Esophagus squamous epithelium (tissue), 5 donors: Measurements from ENCODE around the gene VPS18. TPM values are rescaled to one million over a fixed set of nuclear protein-coding genes. Genes with fewer than 3 reads are reported as not detected.
"Not testable (repeated sequence)": the region's sequence is repeated elsewhere in the genome, so short reads cannot be mapped to it uniquely, and the experiment has no call there.

Source experiments
- DNase-seq: peaks from one replicate; lab custom pipeline; 2025; lab: John Stamatoyannopoulos, UW
- H3K27ac ChIP-seq, 4 donors: fragments of 200-600 bp; sonication (generic); one replicate each; pipeline ENCODE4 v1.5.1; 2016 to 2019; ENCODE audit warnings: mild to moderate bottlenecking in 1 of 4
- H3K27me3 ChIP-seq, 4 donors: fragments of 200-600 bp; sonication (generic); 1 replicate in 3 of 4; 2 replicates in 1 of 4; pipeline versions ENCODE4 v1.5.1 to v1.6.0; 2017 to 2021; ENCODE audit warnings: antibody characterized with exemption in 1 of 4
- H3K36me3 ChIP-seq, 3 donors: fragments of 200-600 bp; sonication (generic); one replicate each; pipeline ENCODE4 v1.5.1; 2016 to 2019
- H3K4me1 ChIP-seq, 3 donors: fragments of 200-600 bp; sonication (generic); one replicate each; pipeline ENCODE4 v1.5.1; 2017 to 2019
- H3K4me3 ChIP-seq, 4 donors: fragments of 200-600 bp; sonication (generic); 1 replicate in 3 of 4; 2 replicates in 1 of 4; pipeline ENCODE4 v1.5.1; 2016 to 2019; ENCODE audit warnings: mild to moderate bottlenecking in 2 of 4, moderate library complexity in 1 of 4
- H3K9me3 ChIP-seq, 3 donors: fragments of 200-600 bp; sonication (generic); one replicate each; pipeline ENCODE4 v1.5.1; 2016 to 2019
- CTCF ChIP-seq, 6 experiments: fragments of 450-650 bp in 4 of 6; fragments of 200-600 bp in 2 of 6; sonication (generic) in 2 of 6; IDR thresholded peaks; one replicate each; pipeline ENCODE4 v1.5.1; 2016 to 2019; ENCODE audit warnings: antibody characterized with exemption in 6 of 6, mild to moderate bottlenecking in 4 of 6, moderate library complexity in 4 of 6
- POLR2A ChIP-seq, 4 donors: fragments of 450-650 bp; IDR thresholded peaks; one replicate each; pipeline ENCODE4 v1.6.1; 2017; ENCODE audit warnings: antibody characterized with exemption in 4 of 4, mild to moderate bottlenecking in 4 of 4, moderate library complexity in 3 of 4
- WGBS, 2 donors: methylation state at CpG; one replicate each; pipeline ENCODE4 v1.1.5; 2018; 5-methylcytosine and 5-hydroxymethylcytosine counted together
- intact Hi-C: fragments of 100-400 bp; cut with DNase I; formaldehyde crosslinking; loops from one replicate; pipeline ENCODE4 v1.15.0; 2022
- total RNA-seq, 4 donors: library from RNA; depleted of rRNA; stranded (reverse); fragments of >200 nt; gene quantifications; one replicate each; pipeline ENCODE4 v1.1.0, GENCODE V29; 2016
- donor health status: DM: yes; HTN: yes; CAD: no.

The VPS18 gene
- total RNA-seq, 4 donors from 2014 or later, result 17.4 to 25.9 (median 20.7) TPM

GRCh38 chr15:40857601-40858341 lies 36.5 kb upstream of the VPS18 start:
- Histone ChIP-seq H3K4me1 (peaks cover 22 to 71% (median 24%) of the 10 kb centered on the region in 3 donors), H3K27ac (peak overlapping the region; percentile 75 to 86 (median 80)), H3K36me3 (peaks cover 0 to 47% (median 12%) of the 10 kb centered on the region in 3 donors), H3K4me3 (no peak overlapping the region), H3K9me3 (no peaks in the 10 kb centered on the region), H3K27me3 (peaks cover 0 to 10% (median 0%) of the 10 kb centered on the region in 4 donors)
- intact Hi-C loops, result loop anchor here (5.0 kb wide), 1 partner anchor 35 kb away; the partner anchor contains the start of gene VPS18
- DNase-seq, result no peak
- no peak for TF ChIP-seq POLR2A (IDR thresholded peaks at IDR 0.05)
- peak; percentile 87 to 99 (median 98) for TF ChIP-seq CTCF (IDR thresholded peaks at IDR 0.05)
- WGBS, 2 donors, result 46 to 57% methylated on average over 8 of the region's 15 CpGs

GRCh38 chr15:40858706-40859105 lies 35.5 kb upstream of the VPS18 start:
- no peak overlapping the region for H3K4me3 ChIP-seq
- H3K9me3 ChIP-seq, result no peaks in the 10 kb centered on the region
- TF ChIP-seq CTCF (IDR thresholded peaks at IDR 0.05) (no peak), POLR2A (IDR thresholded peaks at IDR 0.05) (no peak)
- H3K36me3 ChIP-seq, result peaks cover 0 to 37% (median 2%) of the 10 kb centered on the region in 3 donors
- H3K27ac ChIP-seq, result peak overlapping the region; percentile 45 to 86 (median 72)
- WGBS, 2 donors, result 61 to 70% methylated on average over 8 to 10 of the region's 10 CpGs
- peaks cover 0 to 10% (median 0%) of the 10 kb centered on the region in 4 donors for H3K27me3 ChIP-seq
- intact Hi-C loops, result loop anchor here (5.0 kb wide), 1 partner anchor 34 kb away; the partner anchor contains the start of gene VPS18
- peaks cover 28 to 81% (median 31%) of the 10 kb centered on the region in 3 donors for H3K4me1 ChIP-seq
- no peak for DNase-seq

GRCh38 chr15:40859206-40859851 lies 34.9 kb upstream of the VPS18 start:
- 44 to 55% methylated on average over 9 to 13 of the region's 18 CpGs for WGBS, 2 donors
- Histone ChIP-seq H3K4me3 (no peak overlapping the region), H3K9me3 (no peaks in the 10 kb centered on the region), H3K27ac (peak overlapping the region; percentile 45 to 86 (median 72)), H3K4me1 (peaks cover 34 to 87% (median 34%) of the 10 kb centered on the region in 3 donors), H3K36me3 (peaks cover 0 to 31% (median 0%) of the 10 kb centered on the region in 3 donors), H3K27me3 (peaks cover 0 to 10% (median 0%) of the 10 kb centered on the region in 4 donors)
- intact Hi-C loops, result loop anchor here (5.0 kb wide), 1 partner anchor 33 kb away; the partner anchor contains the start of gene VPS18
- TF ChIP-seq CTCF (IDR thresholded peaks at IDR 0.05) (peak; percentile 65 to 85 (median 82)), POLR2A (IDR thresholded peaks at IDR 0.05) (no peak)
- DNase-seq, result no peak

- H3K9me3 ChIP-seq, H3K27me3 ChIP-seq, intact Hi-C loops, DNase-seq, H3K4me3 ChIP-seq: not testable (repeated sequence)
- 73 to 74% methylated on average over 4 of the region's 4 CpGs for WGBS, 2 donors
- peak overlapping the region; percentile 76 to 87 (median 81) for H3K27ac ChIP-seq
- peaks cover 0 to 13% (median 0%) of the 10 kb centered on the region in 3 donors for H3K36me3 ChIP-seq
- H3K4me1 ChIP-seq, result peaks cover 42 to 98% (median 44%) of the 10 kb centered on the region in 3 donors
Measured at GRCh38 chr15:40861147-40861546, 33.1 kb upstream of the VPS18 start.

GRCh38 chr15:40863660-40864270 lies 30.5 kb upstream of the VPS18 start:
- Histone ChIP-seq H3K4me1 (peaks cover 31 to 79% (median 37%) of the 10 kb centered on the region in 3 donors), H3K27ac (peak overlapping the region; percentile 79 to 87 (median 82)), H3K4me3 (no peak overlapping the region), H3K9me3 (no peaks in the 10 kb centered on the region), H3K36me3 (no peaks in the 10 kb centered on the region), H3K27me3 (peaks cover 0 to 6% (median 0%) of the 10 kb centered on the region in 4 donors)
- intact Hi-C loops, result no loop called here
- DNase-seq, result no peak
- TF ChIP-seq CTCF (IDR thresholded peaks at IDR 0.05) (no peak), POLR2A (IDR thresholded peaks at IDR 0.05) (no peak)
- 27 to 67% methylated on average over 1 to 3 of the region's 4 CpGs for WGBS, 2 donors
